HFFc6 (cell line): ENCODE results near the gene SLCO2A1. TPM values are rescaled to one million over a fixed set of nuclear protein-coding genes. Genes with fewer than 3 reads are reported as not detected.

Experiments
- DNase-seq: peaks from one replicate; pipeline ENCODE4 v3.0.0-alpha.2; 2018
- H3K27ac Mint-ChIP-seq: 2 replicates; pipeline ENCODE4 v1.8.0; 2020; ENCODE audit warnings: mild to moderate bottlenecking, mixed read lengths
- H3K27me3 Mint-ChIP-seq: 2 replicates; pipeline ENCODE4 v1.8.0; 2021; ENCODE audit warnings: mild to moderate bottlenecking, moderate library complexity, mixed read lengths; ENCODE audit not compliant: insufficient read depth
- H3K36me3 Mint-ChIP-seq: 2 replicates; pipeline ENCODE4 v1.8.0; 2021; ENCODE audit warnings: low read depth, mixed read lengths
- H3K4me1 Mint-ChIP-seq: 2 replicates; pipeline ENCODE4 v1.8.0; 2020; ENCODE audit warnings: low read depth, mixed read lengths
- H3K4me3 Mint-ChIP-seq: 2 replicates; pipeline ENCODE4 v1.8.0; 2020; ENCODE audit warnings: mild to moderate bottlenecking, moderate library complexity, mixed read lengths
- H3K9me3 Mint-ChIP-seq: 2 replicates; pipeline ENCODE4 v1.8.0; 2020; ENCODE audit warnings: mild to moderate bottlenecking, mixed read lengths
- total RNA-seq, 6 experiments: library from RNA; stranded (reverse); fragmentation: NEBNext Ultra II Directional; extraction: Animal tissue kit (Norgen Biotek cat#: 25700); gene quantifications; 2 replicates in 1 of 6; 3 replicates in 5 of 6; pipeline ENCODE4 v1.2.3, GENCODE V29; 2021
- TF ChIP-seq, protein P1 (sequence below): fragments of 200-600 bp; sonication (generic); IDR thresholded peaks from 2 replicates; pipeline ENCODE4 v1.5.0; 2021; ENCODE audit warnings: antibody characterized with exemption, mild to moderate bottlenecking

Gene SLCO2A1
- total RNA-seq, 6 experiments from 2014 or later: 0.13 to 0.17 TPM; not detected in 4

GRCh38 chr3:133917144-133917543 is 112.6 kb downstream of the SLCO2A1 start:
- H3K27ac Mint-ChIP-seq: no peak overlapping the region
- no peaks in the 10 kb centered on the region for H3K36me3 Mint-ChIP-seq
- no peak overlapping the region for H3K4me3 Mint-ChIP-seq
- TF ChIP-seq, protein P1, sequence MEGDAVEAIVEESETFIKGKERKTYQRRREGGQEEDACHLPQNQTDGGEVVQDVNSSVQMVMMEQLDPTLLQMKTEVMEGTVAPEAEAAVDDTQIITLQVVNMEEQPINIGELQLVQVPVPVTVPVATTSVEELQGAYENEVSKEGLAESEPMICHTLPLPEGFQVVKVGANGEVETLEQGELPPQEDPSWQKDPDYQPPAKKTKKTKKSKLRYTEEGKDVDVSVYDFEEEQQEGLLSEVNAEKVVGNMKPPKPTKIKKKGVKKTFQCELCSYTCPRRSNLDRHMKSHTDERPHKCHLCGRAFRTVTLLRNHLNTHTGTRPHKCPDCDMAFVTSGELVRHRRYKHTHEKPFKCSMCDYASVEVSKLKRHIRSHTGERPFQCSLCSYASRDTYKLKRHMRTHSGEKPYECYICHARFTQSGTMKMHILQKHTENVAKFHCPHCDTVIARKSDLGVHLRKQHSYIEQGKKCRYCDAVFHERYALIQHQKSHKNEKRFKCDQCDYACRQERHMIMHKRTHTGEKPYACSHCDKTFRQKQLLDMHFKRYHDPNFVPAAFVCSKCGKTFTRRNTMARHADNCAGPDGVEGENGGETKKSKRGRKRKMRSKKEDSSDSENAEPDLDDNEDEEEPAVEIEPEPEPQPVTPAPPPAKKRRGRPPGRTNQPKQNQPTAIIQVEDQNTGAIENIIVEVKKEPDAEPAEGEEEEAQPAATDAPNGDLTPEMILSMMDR: no peak
- DNase-seq: no peak
- peaks cover 13% of the 10 kb centered on the region; the same call in 1 of the 2 replicates for H3K27me3 Mint-ChIP-seq
- H3K4me1 Mint-ChIP-seq: no peaks in the 10 kb centered on the region
- H3K9me3 Mint-ChIP-seq: no peaks in the 10 kb centered on the region

DNA sequence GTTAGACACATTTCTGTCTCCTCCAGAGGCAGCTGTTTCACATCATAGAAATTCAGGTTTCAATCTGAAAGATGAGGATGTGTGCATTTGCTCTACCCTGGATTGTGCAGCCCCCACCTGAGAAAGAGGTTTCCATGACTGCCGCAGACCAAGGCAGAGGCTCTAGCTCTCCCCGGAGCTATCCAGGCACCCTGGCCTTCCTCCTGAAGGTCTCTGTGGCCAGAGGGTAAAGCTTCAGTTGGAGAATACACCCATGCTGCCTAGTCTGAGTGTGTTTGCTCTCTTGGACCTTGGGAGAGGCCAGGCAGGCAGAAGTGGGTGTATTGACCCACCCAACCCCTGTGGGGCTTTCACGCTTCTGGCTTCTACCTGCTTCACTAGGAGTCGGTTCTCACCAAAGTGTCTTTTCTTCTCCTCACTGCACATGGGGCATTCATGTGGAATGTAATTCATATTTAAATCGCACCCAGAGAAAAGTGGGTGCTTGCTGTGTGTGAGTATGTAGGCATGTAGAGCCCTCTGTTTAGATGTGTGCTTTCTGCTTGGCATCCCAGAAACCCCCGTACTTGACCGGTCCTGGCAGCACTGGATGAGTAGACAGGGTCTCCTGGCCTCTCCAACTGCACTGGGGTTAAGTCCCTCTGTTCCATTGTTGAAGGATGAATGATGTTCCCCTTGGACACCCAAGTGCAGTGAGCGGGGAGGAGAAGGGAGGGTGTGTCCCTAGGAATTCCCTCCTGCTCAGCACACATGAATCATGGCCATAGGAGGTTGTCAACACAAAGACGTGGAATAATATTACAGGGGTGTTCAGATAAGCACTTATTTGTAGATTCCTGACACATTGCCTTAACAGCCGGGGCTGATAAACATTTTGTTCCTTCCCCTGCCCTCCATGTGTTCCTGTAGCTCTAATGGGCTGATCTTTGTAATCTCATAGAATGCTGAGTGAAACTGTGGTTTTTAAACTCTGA is 113.8 kb downstream of the SLCO2A1 start:
- Mint-ChIP-seq H3K4me3 (no peak overlapping the region), H3K27me3 (peaks cover 10% of the 10 kb centered on the region; the same call in 1 of the 2 replicates), H3K27ac (no peak overlapping the region), H3K9me3 (no peaks in the 10 kb centered on the region), H3K36me3 (no peaks in the 10 kb centered on the region), H3K4me1 (no peaks in the 10 kb centered on the region)
- TF ChIP-seq, protein P1: no peak
- no peak for DNase-seq

DNA sequence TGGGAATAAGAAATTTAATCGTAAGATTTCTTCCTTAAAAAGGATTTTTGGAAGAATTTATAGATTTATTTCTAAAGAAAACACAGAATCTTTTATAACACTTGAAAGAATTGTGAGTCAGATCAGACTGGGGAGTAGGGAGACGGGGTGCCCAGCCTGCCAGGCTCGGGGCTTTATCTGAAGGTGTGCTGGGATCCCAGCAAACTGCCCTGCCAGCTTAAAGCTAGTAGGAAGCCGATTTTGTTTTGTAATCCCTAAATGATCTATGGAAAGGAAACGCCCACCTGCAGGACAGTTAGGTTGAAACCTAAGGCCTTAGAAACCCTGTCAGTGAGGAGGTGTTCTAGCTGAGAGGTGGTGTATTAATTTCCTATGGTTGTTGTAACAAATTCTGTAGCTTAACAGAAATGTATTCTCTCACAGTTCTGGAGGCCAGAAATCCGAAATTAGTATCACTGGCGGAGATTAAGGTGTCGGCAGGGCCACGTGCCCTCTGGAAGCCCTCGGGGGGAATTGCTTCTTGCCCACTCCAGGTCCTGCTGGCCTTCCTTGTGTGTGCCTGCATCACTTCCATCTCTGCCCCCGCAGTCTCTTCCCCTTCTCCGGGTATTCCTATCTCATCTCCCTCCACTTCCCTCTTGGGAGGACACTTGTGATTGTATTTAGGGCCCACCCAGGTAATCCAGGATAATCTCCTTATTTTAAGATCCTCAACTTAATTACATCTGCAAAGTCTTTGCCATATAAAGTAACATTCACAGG is 114.7 kb downstream of the SLCO2A1 start:
- no peaks in the 10 kb centered on the region for H3K9me3 Mint-ChIP-seq
- H3K4me1 Mint-ChIP-seq: no peaks in the 10 kb centered on the region
- TF ChIP-seq, protein P1: no peak
- DNase-seq: no peak
- peaks cover 10% of the 10 kb centered on the region; the same call in 1 of the 2 replicates for H3K27me3 Mint-ChIP-seq
- no peaks in the 10 kb centered on the region for H3K36me3 Mint-ChIP-seq
- no peak overlapping the region for H3K27ac Mint-ChIP-seq
- no peak overlapping the region for H3K4me3 Mint-ChIP-seq

DNA sequence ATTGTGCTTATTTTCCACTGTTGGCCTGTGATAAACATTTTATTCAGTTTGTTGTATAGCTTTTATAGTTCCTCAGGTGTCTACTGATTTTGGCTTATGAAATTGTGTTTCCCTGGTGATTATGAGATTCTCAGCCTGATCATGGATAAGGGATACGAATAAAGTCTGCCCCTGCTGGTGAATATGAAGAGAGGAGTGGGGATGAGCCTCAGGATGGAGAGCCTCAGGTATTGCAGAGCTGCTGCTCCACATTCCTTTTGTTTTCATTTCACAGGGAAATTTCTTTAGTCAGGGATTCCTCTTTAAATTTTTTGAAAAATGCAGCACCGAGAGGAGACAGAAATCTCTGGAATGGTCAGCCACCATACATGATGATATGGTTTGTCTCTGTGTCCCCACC is 119.3 kb downstream of the SLCO2A1 start:
- H3K27ac Mint-ChIP-seq: no peak overlapping the region
- H3K4me1 Mint-ChIP-seq: no peaks in the 10 kb centered on the region
- H3K36me3 Mint-ChIP-seq: no peaks in the 10 kb centered on the region
- no peak overlapping the region for H3K4me3 Mint-ChIP-seq
- H3K9me3 Mint-ChIP-seq: no peaks in the 10 kb centered on the region
- H3K27me3 Mint-ChIP-seq: peaks cover 7% of the 10 kb centered on the region; the same call in 1 of the 2 replicates
- TF ChIP-seq, protein P1: peak; percentile 51; the same call in 1 of the 2 replicates
- DNase-seq: no peak

DNA sequence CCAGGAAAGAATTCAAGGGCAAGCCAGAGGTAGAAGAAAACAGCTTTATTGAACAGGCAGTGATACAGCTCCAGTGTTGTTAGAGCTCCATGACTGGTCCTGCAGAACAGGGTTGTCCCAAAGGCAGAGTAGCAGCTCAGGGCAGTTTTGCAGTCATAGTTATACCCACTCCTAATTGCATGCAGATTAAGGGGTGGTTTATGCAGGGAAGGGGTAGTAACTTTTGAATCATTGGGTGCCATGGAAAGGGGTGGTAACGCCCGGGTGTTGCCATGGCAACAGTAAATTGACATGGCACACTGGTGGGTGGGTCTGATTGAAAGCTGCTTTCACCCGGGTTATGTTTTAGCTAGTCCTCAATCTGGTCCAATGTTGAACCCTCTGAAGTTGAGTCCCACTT is 124.3 kb downstream of the SLCO2A1 start:
- H3K36me3 Mint-ChIP-seq: no peaks in the 10 kb centered on the region
- DNase-seq: no peak
- no peaks in the 10 kb centered on the region for H3K4me1 Mint-ChIP-seq
- peaks cover 15% of the 10 kb centered on the region for H3K27me3 Mint-ChIP-seq
- no peaks in the 10 kb centered on the region for H3K9me3 Mint-ChIP-seq
- TF ChIP-seq, protein P1: no peak
- H3K27ac Mint-ChIP-seq: no peak overlapping the region
- H3K4me3 Mint-ChIP-seq: no peak overlapping the region
